GM12801 (cell line): ENCODE results near the gene AHRR.

Experiments used
- TF ChIP-seq, protein P1 (sequence below): IDR thresholded peaks from one replicate; pipeline ENCODE4 v1.5.1; 2011; ENCODE audit warnings: control low read depth; ENCODE audit not compliant: insufficient read length; ENCODE audit errors: extremely low read depth

AHRR gene

DNA sequence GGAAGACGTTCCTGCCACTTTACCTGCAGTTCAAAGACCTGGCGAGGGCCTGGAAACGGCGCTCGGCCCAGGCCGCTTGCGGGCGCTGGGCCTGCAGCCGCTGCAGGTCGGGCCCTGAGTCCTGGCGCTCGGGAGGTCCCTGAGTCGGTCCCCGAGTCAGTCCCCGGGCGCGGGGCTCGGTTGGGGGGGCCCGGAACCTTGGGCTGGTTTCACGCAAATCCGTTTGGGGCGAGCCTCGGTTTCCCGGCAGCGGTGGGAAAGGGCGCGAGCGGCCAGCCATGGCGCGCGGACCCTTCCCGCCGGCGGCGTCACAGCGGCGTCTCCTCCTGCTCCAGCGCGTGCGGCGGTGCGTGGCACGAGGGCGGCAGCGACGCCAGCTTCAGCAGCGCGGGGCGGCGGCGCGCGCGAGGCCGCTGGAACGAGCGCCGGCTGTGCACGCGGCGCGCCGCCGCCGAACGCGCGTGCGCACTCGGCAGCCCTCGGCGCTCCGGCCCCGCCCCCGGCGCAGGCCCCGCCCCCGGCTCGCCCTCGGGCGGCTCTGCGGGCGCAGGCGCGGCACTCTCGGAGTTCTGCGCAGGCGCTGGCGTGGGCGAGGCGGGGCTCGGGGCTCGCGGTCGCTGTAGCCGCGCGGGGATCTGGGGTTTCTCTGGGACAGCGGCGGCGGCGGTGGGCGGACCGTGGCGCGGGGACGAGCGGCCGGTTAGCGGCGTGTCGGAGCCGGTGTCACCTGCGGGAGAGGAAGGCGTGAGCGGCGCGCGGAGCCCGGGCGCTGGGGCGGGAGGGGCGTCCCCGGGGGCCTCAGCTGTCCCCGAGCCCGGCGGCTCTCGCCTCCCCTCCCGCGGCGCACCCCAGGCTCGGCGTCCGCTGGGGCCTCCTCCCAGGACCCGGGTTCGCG lies 151.4 kb downstream of the AHRR start:
- TF ChIP-seq, protein P1, sequence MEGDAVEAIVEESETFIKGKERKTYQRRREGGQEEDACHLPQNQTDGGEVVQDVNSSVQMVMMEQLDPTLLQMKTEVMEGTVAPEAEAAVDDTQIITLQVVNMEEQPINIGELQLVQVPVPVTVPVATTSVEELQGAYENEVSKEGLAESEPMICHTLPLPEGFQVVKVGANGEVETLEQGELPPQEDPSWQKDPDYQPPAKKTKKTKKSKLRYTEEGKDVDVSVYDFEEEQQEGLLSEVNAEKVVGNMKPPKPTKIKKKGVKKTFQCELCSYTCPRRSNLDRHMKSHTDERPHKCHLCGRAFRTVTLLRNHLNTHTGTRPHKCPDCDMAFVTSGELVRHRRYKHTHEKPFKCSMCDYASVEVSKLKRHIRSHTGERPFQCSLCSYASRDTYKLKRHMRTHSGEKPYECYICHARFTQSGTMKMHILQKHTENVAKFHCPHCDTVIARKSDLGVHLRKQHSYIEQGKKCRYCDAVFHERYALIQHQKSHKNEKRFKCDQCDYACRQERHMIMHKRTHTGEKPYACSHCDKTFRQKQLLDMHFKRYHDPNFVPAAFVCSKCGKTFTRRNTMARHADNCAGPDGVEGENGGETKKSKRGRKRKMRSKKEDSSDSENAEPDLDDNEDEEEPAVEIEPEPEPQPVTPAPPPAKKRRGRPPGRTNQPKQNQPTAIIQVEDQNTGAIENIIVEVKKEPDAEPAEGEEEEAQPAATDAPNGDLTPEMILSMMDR, result no peak

DNA sequence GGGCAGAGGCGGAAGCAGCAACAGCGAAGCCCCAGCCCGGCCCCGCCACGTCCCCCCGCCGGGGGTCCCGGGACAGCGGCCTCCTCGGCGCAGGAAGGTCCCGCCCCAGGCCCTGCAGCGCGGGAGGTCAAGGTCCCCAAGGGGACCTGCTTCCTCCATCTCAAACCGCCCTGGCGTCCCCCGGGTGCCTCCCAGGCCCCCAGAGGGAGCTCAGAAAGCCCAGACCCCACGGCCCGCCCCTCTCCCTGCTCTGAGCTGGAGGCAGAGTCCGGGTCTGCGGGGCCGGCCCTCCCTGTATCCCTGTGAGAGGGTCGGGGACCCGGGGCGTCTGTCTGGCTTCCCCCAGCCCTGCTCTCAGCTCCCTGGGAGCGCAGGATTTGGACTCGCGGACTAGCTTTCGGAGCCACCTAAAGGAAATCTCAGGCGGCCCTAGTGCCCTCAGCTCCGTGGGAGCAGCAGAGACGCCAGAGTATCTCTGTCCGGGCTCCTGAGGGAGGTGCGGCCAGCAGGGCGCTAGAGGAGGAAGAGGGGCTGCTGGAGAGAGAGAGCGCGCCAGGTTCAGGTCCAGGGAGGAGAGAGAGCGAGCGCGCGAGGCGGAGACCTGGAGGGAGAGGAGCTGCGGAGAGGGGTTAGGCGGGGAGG lies 152.2 kb downstream of the AHRR start:
- TF ChIP-seq, protein P1, result no peak

DNA sequence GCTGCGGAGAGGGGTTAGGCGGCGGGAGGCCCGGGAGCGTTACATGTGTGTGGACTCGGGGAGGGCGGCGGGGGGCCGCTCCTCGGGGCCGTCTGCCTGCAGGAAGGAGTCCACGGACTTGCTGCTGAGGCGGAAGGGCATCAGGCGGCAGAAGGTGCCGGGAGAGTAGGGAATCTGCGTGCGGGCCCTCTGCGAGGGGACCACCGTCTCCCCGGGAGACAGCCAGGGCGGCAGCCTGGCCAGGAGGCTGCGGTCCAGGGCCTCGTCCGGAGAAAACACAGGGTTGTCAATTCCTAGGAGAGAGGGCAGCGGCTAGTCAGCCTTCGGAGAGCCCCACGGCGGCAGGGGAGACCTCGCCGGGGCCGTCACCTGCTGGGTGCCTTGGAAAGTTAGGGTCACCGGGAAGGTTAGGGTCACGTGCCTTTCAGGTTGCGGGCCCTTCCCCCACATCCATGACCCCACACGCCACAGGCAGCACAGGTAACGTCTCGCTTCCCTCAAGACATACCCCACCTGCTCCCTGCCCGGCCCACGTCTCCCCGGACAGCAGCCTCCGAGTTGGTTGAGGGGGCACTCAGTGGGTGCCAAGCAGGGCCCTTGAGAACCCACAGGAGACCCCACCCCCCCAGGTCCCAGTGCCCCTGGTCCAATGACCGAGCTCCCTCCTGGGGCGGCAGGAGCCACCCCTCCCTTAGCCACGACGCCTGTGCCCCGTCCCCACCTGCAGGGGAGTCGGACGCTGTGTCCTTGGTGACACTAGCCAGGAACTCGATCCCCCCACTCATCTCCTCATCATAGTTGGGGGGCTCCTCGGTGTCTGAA lies 153.5 kb downstream of the AHRR start:
- TF ChIP-seq, protein P1, result no peak

DNA sequence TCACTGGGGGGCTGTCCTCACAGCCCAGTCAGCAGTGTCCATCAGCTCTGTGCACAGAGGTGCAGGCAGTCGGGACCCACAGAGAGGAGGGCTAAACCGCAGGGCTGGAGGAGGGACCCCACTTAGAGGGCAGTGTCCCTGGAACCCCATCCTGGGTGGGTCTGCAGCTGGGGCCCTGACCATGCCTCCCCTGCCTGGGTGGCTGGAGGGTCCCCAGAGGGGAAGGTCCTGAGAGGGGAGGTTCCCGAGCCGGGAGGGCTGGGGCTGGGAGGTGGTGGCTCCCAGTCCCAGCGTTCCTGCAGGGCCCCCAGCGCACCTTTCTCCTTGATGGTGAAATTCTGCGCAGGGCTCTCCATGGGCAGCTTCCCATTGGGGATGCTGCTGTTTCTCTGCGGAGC lies 154.2 kb downstream of the AHRR start:
- TF ChIP-seq, protein P1, result no peak

DNA sequence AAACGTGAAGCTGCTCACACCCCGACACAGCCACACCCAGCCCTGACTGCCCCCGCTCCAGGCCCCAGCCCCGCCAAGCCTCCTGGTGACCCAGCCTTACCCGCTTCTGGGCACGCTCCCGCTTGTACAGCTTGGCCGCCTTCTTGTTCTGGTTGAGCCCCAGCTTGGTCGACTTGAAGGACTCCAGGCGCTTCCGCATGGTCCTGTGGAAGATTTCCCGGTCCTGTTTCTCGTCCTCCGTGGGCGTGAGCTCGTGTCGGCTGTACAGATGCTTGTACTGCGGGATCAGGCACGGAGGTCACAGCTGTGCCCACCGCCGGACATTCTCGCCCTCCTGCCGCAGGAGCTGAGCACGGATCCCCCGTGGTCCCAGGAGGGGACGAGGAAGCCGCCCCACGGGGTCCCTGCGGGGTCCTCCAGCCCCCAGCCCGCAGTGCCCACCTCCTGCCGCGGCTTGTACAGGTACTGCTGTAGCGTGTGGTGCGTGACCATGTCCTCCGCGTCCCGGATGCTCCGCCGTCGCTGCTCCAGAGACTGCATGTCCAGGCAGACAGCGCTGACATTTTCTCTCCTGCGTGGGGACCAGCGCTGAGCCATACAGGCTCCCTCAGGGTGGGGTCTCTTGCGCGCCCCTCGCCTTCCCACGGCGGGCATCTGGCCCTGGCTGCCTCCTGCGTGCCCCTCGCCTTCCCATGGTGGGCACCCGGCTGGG lies 154.7 kb downstream of the AHRR start:
- TF ChIP-seq, protein P1, result no peak

DNA sequence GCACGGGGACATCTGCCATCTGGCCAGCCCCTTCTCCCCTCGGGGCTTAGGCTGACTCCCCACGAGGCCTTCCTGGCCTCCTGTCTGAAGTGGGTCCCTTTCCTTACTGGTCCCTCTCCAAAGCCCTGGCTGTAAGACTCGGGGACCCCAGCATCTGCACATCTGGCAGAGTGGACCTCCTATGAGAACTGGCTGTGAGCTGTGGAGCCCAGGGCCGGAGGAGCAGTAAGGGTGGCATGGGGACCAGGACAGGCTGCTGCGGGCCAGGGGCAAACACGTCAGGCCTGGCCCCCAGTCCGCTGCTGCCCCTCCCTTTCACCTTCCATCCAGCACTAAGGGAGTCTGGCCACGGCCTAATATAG lies 155.3 kb downstream of the AHRR start:
- TF ChIP-seq, protein P1, result no peak

DNA sequence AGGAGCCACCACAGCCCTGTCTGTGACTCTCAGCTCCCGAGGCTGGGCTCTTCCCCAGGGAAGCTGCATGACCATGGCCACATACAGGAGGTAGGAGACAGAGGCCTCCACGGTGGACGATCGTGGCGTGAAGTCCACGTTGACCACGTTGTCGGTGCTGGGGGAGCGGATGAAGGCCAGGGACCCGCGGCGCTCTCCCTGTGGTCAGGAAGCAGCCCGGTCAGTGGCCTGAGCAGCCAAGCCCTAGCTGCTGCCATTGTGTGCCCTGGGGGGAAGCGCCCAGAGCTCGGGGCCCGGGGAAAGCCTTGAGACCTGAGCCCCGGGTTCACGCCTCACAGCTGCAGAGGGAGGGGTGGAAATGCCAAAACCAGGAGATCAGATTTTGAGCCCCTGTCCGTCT lies 155.7 kb downstream of the AHRR start:
- TF ChIP-seq, protein P1, result no peak
